ENCODE results near the gene SMC3.
A peak's percentile ranks its signal among the peaks of the same experiment; 100 is the strongest.
"Not testable (repeated sequence)": the region's sequence is repeated elsewhere in the genome, so short reads cannot be mapped to it uniquely, and the experiment has no call there.

The SMC3 gene

GRCh38 chr10:110567201-110568054 lies at the start of gene SMC3:
Gene SMC3 (plus strand): TSS chr10:110567695. CDS start chr10:110567817, 122 bp downstream.
- peak; percentile 91 for DNase-seq

GRCh38 chr10:110522365-110522988 lies 45.0 kb upstream of the SMC3 start:
- DNase-seq = peak; percentile 37

- no peak for DNase-seq
Measured at GRCh38 chr10:110523736-110524135, 43.8 kb upstream of the SMC3 start.

- no peak for DNase-seq
Measured at GRCh38 chr10:110524179-110524858, 43.2 kb upstream of the SMC3 start.

- no peak for DNase-seq
Measured at GRCh38 chr10:110524859-110525232, 42.6 kb upstream of the SMC3 start.

GRCh38 chr10:110525349-110526260 lies 41.9 kb upstream of the SMC3 start:
- no peak for DNase-seq

GRCh38 chr10:110527731-110528171 lies 39.7 kb upstream of the SMC3 start:
- DNase-seq = no peak

GRCh38 chr10:110528224-110528996 lies 39.1 kb upstream of the SMC3 start:
- no peak for DNase-seq

- DNase-seq = peak; percentile 70
Measured at GRCh38 chr10:110528997-110529524, 38.4 kb upstream of the SMC3 start.

- DNase-seq = peak; percentile 33
Measured at GRCh38 chr10:110529596-110530011, 37.9 kb upstream of the SMC3 start.

GRCh38 chr10:110530131-110530831 lies 37.2 kb upstream of the SMC3 start:
- DNase-seq = no peak

GRCh38 chr10:110531687-110532086 lies 35.8 kb upstream of the SMC3 start:
- DNase-seq = no peak

GRCh38 chr10:110532628-110533027 lies 34.9 kb upstream of the SMC3 start:
- DNase-seq = not testable (repeated sequence)

- no peak for DNase-seq
Measured at GRCh38 chr10:110533149-110533548, 34.3 kb upstream of the SMC3 start.

GRCh38 chr10:110534571-110534970 lies 32.9 kb upstream of the SMC3 start:
- DNase-seq = no peak

GRCh38 chr10:110535958-110536891 lies 31.3 kb upstream of the SMC3 start:
- peak; percentile 82 for DNase-seq

GRCh38 chr10:110539091-110539490 lies 28.4 kb upstream of the SMC3 start:
- no peak for DNase-seq

GRCh38 chr10:110540031-110540430 lies 27.5 kb upstream of the SMC3 start:
- DNase-seq = no peak

- no peak for DNase-seq
Measured at GRCh38 chr10:110544958-110545537, 22.4 kb upstream of the SMC3 start.

All from CD4-positive, alpha-beta T cell treated with Interleukin-4 for 4 hours (primary cell).